SK-N-SH (cell line): ENCODE measurements around the gene SHMT1. TPM values are rescaled to one million over a fixed set of nuclear protein-coding genes. Genes with fewer than 3 reads are reported as not detected.

Experiments used
- CTCF ChIA-PET: fragments of 300-600, 350-600 bp; formaldehyde crosslinking; extraction: SDS; loops from one replicate; lab custom pipeline; 2021; lab: Yijun Ruan, JAX
- POLR2A ChIA-PET: fragments of 350-600 bp; sonication (Branson Sonifier 250); formaldehyde crosslinking; extraction: SDS; loops from one replicate; lab custom pipeline; 2020; ENCODE audit warnings: antibody characterized with exemption, inconsistent platforms; lab: Yijun Ruan, JAX
- DNase-seq: peaks from one replicate; pipeline ENCODE4 v3.0.0; 2012
- H2AFZ ChIP-seq: fragments of 200-600 bp; sonication (generic); 2 replicates; pipeline ENCODE4 v1.8.1; 2016; ENCODE audit warnings: antibody characterized with exemption, mild to moderate bottlenecking, low read depth
- H3F3A ChIP-seq: fragments of 200-600 bp; sonication (generic); replicated peaks from 2 replicates; pipeline ENCODE3; 2016; ENCODE audit warnings: antibody characterized with exemption, mild to moderate bottlenecking; ENCODE audit not compliant: insufficient read depth
- H3K27ac ChIP-seq, 2 experiments: fragments of 200-500 bp in 1 of 2; fragments of 200-600 bp in 1 of 2; sonication (Bioruptor generic) in 1 of 2; sonication (generic), shearing (Covaris generic) in 1 of 2; 2 replicates each; pipeline versions ENCODE4 v1.5.1 to v1.6.1; 2014 to 2016; ENCODE audit warnings: low read depth in 2 of 2, inconsistent platforms in 1 of 2, low read length in 1 of 2, mild to moderate bottlenecking in 1 of 2, mixed read lengths in 1 of 2
- H3K27me3 ChIP-seq: fragments of 200-600 bp; sonication (generic), shearing (Covaris generic); 2 replicates; pipeline ENCODE4 v1.6.1; 2016; ENCODE audit warnings: mixed run types; ENCODE audit not compliant: insufficient read depth
- H3K36me3 ChIP-seq, 2 experiments: fragments of 200-500 bp in 1 of 2; fragments of 200-600 bp in 1 of 2; sonication (Bioruptor generic) in 1 of 2; sonication (generic) in 1 of 2; replicated peaks in 1 of 2; 2 replicates each; pipeline versions ENCODE3 to v1.5.1; 2014 to 2016; ENCODE audit warnings: low read length in 1 of 2, mild to moderate bottlenecking in 1 of 2; ENCODE audit not compliant: insufficient read depth in 2 of 2, control insufficient read depth in 1 of 2
- H3K4me1 ChIP-seq, 2 experiments: fragments of 200-500 bp in 1 of 2; fragments of 200-600 bp in 1 of 2; sonication (Bioruptor generic) in 1 of 2; sonication (generic), shearing (Covaris generic) in 1 of 2; 2 replicates each; pipeline versions ENCODE4 v1.5.1 to v1.6.1; 2014 to 2016; ENCODE audit warnings: low read depth in 1 of 2, low read length in 1 of 2, mixed run types in 1 of 2; ENCODE audit not compliant: insufficient read depth in 2 of 2, control insufficient read depth in 1 of 2
- H3K4me2 ChIP-seq: fragments of 200-600 bp; sonication (generic), shearing (Covaris generic); 2 replicates; pipeline ENCODE4 v1.6.1; 2017; ENCODE audit warnings: mixed run types
- H3K4me3 ChIP-seq, 2 experiments: fragments of 200-500 bp in 1 of 2; fragments of 200-600 bp in 1 of 2; sonication (Bioruptor generic) in 1 of 2; sonication (generic), shearing (Covaris generic) in 1 of 2; 2 replicates each; pipeline versions ENCODE4 v1.5.1 to v1.8.1; 2014 to 2016; ENCODE audit warnings: low read depth in 2 of 2, inconsistent platforms in 1 of 2, low read length in 1 of 2, mild to moderate bottlenecking in 1 of 2, mixed read lengths in 1 of 2, moderate library complexity in 1 of 2
- H3K79me2 ChIP-seq: fragments of 200-600 bp; sonication (generic); 2 replicates; pipeline ENCODE4 v1.8.1; 2017; ENCODE audit warnings: mild to moderate bottlenecking; ENCODE audit not compliant: insufficient read depth
- H3K9ac ChIP-seq: fragments of 200-600 bp; sonication (generic); 2 replicates; pipeline ENCODE4 v1.6.1; 2017; ENCODE audit warnings: mixed run types
- H3K9me2 ChIP-seq: fragments of 200-600 bp; sonication (generic); 2 replicates; pipeline ENCODE4 v1.6.1; 2017; ENCODE audit warnings: mixed run types
- H3K9me3 ChIP-seq: fragments of 200-600 bp; sonication (generic); 2 replicates; pipeline ENCODE4 v1.6.1; 2017; ENCODE audit warnings: mixed run types, mild to moderate bottlenecking, moderate library complexity
- H4K20me1 ChIP-seq: fragments of 200-600 bp; sonication (generic); 2 replicates; pipeline ENCODE4 v1.6.1; 2017; ENCODE audit warnings: mild to moderate bottlenecking, mixed run types; ENCODE audit not compliant: insufficient read depth
- ELF1 ChIP-seq: IDR thresholded peaks from 2 replicates; pipeline ENCODE4 v1.4.0; 2012
- EP300 ChIP-seq, 2 experiments: IDR thresholded peaks; 2 replicates each; pipeline versions ENCODE4 v1.4.0 to v1.6.1; 2012; ENCODE audit warnings: borderline replicate concordance in 1 of 2, low read depth in 1 of 2, low read length in 1 of 2
- EZH2phosphoT487 ChIP-seq: fragments of 200-600 bp; sonication (generic); IDR thresholded peaks from 2 replicates; pipeline ENCODE4 v1.6.1; 2017; ENCODE audit warnings: low read depth, mixed run types, mild to moderate bottlenecking, antibody characterized with exemption, moderate library complexity, borderline replicate concordance
- FOXJ3 ChIP-seq: sonication (generic); formaldehyde crosslinking; IDR thresholded peaks from 2 replicates; pipeline ENCODE4 v1.5.1; 2020; ENCODE audit warnings: mild to moderate bottlenecking, missing genetic modification reagents
- GATA2 ChIP-seq: sonication (generic); formaldehyde crosslinking; IDR thresholded peaks from 2 replicates; pipeline ENCODE4 v1.5.0; 2020; ENCODE audit warnings: mild to moderate bottlenecking, missing genetic modification reagents
- MEF2A ChIP-seq: IDR thresholded peaks from 2 replicates; pipeline ENCODE4 v1.4.0; 2012; ENCODE audit warnings: low read depth, borderline replicate concordance
- MXI1 ChIP-seq: IDR thresholded peaks from 2 replicates; pipeline ENCODE4 v1.6.1; 2012; ENCODE audit warnings: mild to moderate bottlenecking, low read depth, low read length, improper control_type of control experiment
- NFIC ChIP-seq: IDR thresholded peaks from 2 replicates; pipeline ENCODE4 v1.4.0; 2012; ENCODE audit warnings: borderline replicate concordance
- RAD21 ChIP-seq: IDR thresholded peaks from 2 replicates; pipeline ENCODE4 v1.6.1; 2012; ENCODE audit warnings: mild to moderate bottlenecking, low read length
- SIN3A ChIP-seq: IDR thresholded peaks from 2 replicates; pipeline ENCODE4 v1.6.1; 2012; ENCODE audit warnings: low read depth, mild to moderate bottlenecking, low read length, moderate library complexity, borderline replicate concordance
- SMC3 ChIP-seq: IDR thresholded peaks from 2 replicates; pipeline ENCODE4 v1.6.1; 2012; ENCODE audit warnings: low read depth, low read length, improper control_type of control experiment
- TEAD4 ChIP-seq: IDR thresholded peaks from 2 replicates; pipeline ENCODE4 v1.4.0; 2012; ENCODE audit warnings: mild to moderate bottlenecking, borderline replicate concordance; ENCODE audit not compliant: insufficient read depth
- WGBS: methylation state at CpG from one replicate; pipeline ENCODE4 v1.1.6; 2017; ENCODE audit warnings: low lambda C conversion rate; 5-methylcytosine and 5-hydroxymethylcytosine counted together
- polyA plus RNA-seq, 3 experiments: library from polyadenylated mRNA; depleted of rRNA; stranded (reverse); fragments of >200 nt; gene quantifications; 2 replicates each; pipeline ENCODE4 v1.2.3, GENCODE V29; 2012
- TF ChIP-seq, protein P1 (sequence below): fragments of 150-350 bp; IDR thresholded peaks from 2 replicates; pipeline ENCODE4 v1.6.1; 2016; ENCODE audit warnings: mild to moderate bottlenecking, low read depth, low read length
- TF ChIP-seq, protein P2 (sequence below): IDR thresholded peaks from 2 replicates; pipeline ENCODE4 v1.4.0; 2012; ENCODE audit warnings: low read depth, borderline replicate concordance
- TF ChIP-seq, protein P3 (sequence below): fragments of 150-350 bp; IDR thresholded peaks from 2 replicates; pipeline ENCODE4 v1.6.1; 2017; ENCODE audit warnings: antibody characterized with exemption, low read length, low read depth, borderline replicate concordance
- TF ChIP-seq, protein P4 (sequence below): fragments of 200-600 bp; sonication (generic); IDR thresholded peaks from 2 replicates; pipeline ENCODE4 v1.6.1; 2017; ENCODE audit warnings: antibody characterized with exemption, mild to moderate bottlenecking, moderate library complexity

Gene SHMT1
- polyA plus RNA-seq, 1 of the 3 experiments (the other 2 are of a cell fraction): 17.0 TPM

DNA sequence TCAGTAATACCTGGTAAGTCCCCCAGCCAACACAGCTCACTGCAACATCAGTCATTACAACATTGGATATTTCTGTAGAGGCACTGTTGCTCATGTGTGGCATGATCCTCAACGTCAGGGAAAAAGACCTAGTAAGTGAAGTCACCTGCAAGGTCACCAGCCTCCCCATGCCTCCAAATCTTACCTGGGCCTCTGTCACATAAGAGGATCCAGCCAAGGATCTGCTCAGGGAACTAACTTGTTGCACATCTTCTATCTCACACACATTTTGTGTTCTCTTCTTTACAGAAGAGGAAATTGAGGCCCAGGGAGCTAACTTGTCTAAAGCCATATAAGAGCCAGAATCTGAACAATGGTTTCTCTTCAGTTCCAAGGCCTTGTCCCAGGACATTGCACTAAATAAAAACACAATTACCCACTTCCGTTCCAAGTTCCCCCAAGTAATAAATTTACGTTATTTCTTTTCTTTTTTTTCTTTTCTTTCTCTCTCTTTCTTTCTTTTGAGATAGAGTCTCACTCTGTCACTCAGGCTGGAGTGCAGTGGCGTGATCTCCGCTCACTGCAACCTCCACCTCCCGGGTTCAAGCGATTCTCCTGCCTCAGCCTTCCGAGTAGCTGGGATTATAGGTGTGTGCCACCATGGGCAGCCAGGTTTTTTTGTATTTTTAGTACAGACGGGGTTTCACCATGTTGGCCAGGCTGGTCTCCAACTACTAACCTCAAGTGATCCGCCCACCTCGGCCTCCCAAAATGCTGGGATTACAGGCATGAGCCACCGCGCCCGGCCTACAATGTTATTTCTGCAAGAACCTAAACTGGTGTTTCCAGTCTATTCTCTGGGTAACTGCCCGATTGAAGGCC is 1.3 kb downstream of the SHMT1 start:
- peak overlapping the region; percentile 69; the same call in 1 of the 2 replicates for H3K9ac ChIP-seq

GRCh38 chr17:18360518-18360917 is 2.8 kb downstream of the SHMT1 start:
- 88% methylated on average over 8 of the region's 8 CpGs for WGBS
- H3K9me2 ChIP-seq: no peaks in the 10 kb centered on the region
- DNase-seq: no peak
- H3K9me3 ChIP-seq: no peaks in the 10 kb centered on the region
- peaks cover 21% of the 10 kb centered on the region; the same call in 1 of the 2 replicates for H3K79me2 ChIP-seq
- H3K27ac ChIP-seq: no peak overlapping the region
- CTCF ChIA-PET: no interaction called here
- H2AFZ ChIP-seq: no peak overlapping the region
- H3K4me3 ChIP-seq: no peak overlapping the region
- H4K20me1 ChIP-seq: no peaks in the 10 kb centered on the region
- no peak overlapping the region for H3K9ac ChIP-seq
- H3K4me2 ChIP-seq: no peak overlapping the region
- peaks cover 4 to 8% of the 10 kb centered on the region in 2 experiments; a peak in 1 of 4 replicates for H3K4me1 ChIP-seq
- H3K27me3 ChIP-seq: no peaks in the 10 kb centered on the region
- no peak for TF ChIP-seq SIN3A
- TF ChIP-seq, protein P1, sequence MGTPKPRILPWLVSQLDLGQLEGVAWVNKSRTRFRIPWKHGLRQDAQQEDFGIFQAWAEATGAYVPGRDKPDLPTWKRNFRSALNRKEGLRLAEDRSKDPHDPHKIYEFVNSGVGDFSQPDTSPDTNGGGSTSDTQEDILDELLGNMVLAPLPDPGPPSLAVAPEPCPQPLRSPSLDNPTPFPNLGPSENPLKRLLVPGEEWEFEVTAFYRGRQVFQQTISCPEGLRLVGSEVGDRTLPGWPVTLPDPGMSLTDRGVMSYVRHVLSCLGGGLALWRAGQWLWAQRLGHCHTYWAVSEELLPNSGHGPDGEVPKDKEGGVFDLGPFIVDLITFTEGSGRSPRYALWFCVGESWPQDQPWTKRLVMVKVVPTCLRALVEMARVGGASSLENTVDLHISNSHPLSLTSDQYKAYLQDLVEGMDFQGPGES: no peak
- TF ChIP-seq, protein P2, sequence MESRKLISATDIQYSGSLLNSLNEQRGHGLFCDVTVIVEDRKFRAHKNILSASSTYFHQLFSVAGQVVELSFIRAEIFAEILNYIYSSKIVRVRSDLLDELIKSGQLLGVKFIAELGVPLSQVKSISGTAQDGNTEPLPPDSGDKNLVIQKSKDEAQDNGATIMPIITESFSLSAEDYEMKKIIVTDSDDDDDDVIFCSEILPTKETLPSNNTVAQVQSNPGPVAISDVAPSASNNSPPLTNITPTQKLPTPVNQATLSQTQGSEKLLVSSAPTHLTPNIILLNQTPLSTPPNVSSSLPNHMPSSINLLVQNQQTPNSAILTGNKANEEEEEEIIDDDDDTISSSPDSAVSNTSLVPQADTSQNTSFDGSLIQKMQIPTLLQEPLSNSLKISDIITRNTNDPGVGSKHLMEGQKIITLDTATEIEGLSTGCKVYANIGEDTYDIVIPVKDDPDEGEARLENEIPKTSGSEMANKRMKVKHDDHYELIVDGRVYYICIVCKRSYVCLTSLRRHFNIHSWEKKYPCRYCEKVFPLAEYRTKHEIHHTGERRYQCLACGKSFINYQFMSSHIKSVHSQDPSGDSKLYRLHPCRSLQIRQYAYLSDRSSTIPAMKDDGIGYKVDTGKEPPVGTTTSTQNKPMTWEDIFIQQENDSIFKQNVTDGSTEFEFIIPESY: no peak
- TF ChIP-seq EZH2phosphoT487: no peak
- TF ChIP-seq MEF2A: no peak
- no peak for TF ChIP-seq TEAD4
- TF ChIP-seq ELF1: no peak
- TF ChIP-seq NFIC: no peak
- no peak for TF ChIP-seq FOXJ3 (CRISPR knock-in tag)
- TF ChIP-seq, protein P3, sequence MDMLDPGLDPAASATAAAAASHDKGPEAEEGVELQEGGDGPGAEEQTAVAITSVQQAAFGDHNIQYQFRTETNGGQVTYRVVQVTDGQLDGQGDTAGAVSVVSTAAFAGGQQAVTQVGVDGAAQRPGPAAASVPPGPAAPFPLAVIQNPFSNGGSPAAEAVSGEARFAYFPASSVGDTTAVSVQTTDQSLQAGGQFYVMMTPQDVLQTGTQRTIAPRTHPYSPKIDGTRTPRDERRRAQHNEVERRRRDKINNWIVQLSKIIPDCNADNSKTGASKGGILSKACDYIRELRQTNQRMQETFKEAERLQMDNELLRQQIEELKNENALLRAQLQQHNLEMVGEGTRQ: no peak
- no peak for TF ChIP-seq SMC3
- TF ChIP-seq EP300 (IDR thresholded peaks at IDR 0.05; ENCODE audit: borderline replicate concordance in 1 of 2, low read depth in 1 of 2, low read length in 1 of 2): no peak
- no peak for TF ChIP-seq RAD21
- TF ChIP-seq MXI1: no peak
- TF ChIP-seq GATA2 (CRISPR knock-in tag): no peak
- peaks cover 9% of the 10 kb centered on the region for H3F3A ChIP-seq
- POLR2A ChIA-PET: no interaction called here
- no peaks in the 10 kb centered on the region for H3K36me3 ChIP-seq

More for the DNA sequence above, 1.3 kb downstream of the SHMT1 start:
- no peak for TF ChIP-seq MEF2A
- TF ChIP-seq, protein P4, sequence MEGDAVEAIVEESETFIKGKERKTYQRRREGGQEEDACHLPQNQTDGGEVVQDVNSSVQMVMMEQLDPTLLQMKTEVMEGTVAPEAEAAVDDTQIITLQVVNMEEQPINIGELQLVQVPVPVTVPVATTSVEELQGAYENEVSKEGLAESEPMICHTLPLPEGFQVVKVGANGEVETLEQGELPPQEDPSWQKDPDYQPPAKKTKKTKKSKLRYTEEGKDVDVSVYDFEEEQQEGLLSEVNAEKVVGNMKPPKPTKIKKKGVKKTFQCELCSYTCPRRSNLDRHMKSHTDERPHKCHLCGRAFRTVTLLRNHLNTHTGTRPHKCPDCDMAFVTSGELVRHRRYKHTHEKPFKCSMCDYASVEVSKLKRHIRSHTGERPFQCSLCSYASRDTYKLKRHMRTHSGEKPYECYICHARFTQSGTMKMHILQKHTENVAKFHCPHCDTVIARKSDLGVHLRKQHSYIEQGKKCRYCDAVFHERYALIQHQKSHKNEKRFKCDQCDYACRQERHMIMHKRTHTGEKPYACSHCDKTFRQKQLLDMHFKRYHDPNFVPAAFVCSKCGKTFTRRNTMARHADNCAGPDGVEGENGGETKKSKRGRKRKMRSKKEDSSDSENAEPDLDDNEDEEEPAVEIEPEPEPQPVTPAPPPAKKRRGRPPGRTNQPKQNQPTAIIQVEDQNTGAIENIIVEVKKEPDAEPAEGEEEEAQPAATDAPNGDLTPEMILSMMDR: no peak
- TF ChIP-seq, all 33 proteins: peak for 0
- H3K36me3 ChIP-seq: no peaks in the 10 kb centered on the region
- H3K27me3 ChIP-seq: no peaks in the 10 kb centered on the region
- POLR2A ChIA-PET: interaction anchor here (0.8 kb wide), 1 partner anchor 13 kb away, joined by 3 read pairs; no protein-coding TSS in a partner anchor
- no peaks in the 10 kb centered on the region for H3K9me2 ChIP-seq
- WGBS: 84% methylated on average over 15 of the region's 15 CpGs
- no peak for DNase-seq
- H3K9me3 ChIP-seq: no peaks in the 10 kb centered on the region
- H3F3A ChIP-seq: peaks cover 9% of the 10 kb centered on the region
- no peaks in the 10 kb centered on the region for H4K20me1 ChIP-seq
- peaks cover 4 to 8% of the 10 kb centered on the region in 2 experiments; a peak in 1 of 4 replicates for H3K4me1 ChIP-seq
- peak overlapping the region; percentile 64 to 87 for H3K4me3 ChIP-seq
- CTCF ChIA-PET: interaction anchor here (1.5 kb wide), 1 partner anchor 41 kb away, joined by 6 read pairs; no protein-coding TSS in a partner anchor
- H3K79me2 ChIP-seq: peaks cover 21% of the 10 kb centered on the region; the same call in 1 of the 2 replicates
- H2AFZ ChIP-seq: peak overlapping the region; percentile 91; the same call in 1 of the 2 replicates
- peak overlapping the region; percentile 95 for H3K4me2 ChIP-seq
- H3K27ac ChIP-seq: no peak overlapping the region
